Thyroid gland (tissue), 4 donors: ENCODE measurements around the gene RPL23.

ENCODE experiments used
- POLR2A ChIP-seq, 2 donors: fragments of 450-650 bp; IDR thresholded peaks; one replicate each; pipeline ENCODE4 v1.6.1; 2017; ENCODE audit warnings: antibody characterized with exemption in 2 of 2, mild to moderate bottlenecking in 2 of 2, moderate library complexity in 1 of 2
- TF ChIP-seq, protein P1 (sequence below), 6 experiments: fragments of 200-600 bp in 3 of 6; fragments of 450-650 bp in 3 of 6; sonication (generic) in 3 of 6; IDR thresholded peaks; one replicate each; pipeline ENCODE4 v1.5.1; 2016 to 2019; ENCODE audit warnings: antibody characterized with exemption in 6 of 6, mild to moderate bottlenecking in 2 of 6, inconsistent platforms in 1 of 6, moderate library complexity in 1 of 6

- TF ChIP-seq, protein P1, sequence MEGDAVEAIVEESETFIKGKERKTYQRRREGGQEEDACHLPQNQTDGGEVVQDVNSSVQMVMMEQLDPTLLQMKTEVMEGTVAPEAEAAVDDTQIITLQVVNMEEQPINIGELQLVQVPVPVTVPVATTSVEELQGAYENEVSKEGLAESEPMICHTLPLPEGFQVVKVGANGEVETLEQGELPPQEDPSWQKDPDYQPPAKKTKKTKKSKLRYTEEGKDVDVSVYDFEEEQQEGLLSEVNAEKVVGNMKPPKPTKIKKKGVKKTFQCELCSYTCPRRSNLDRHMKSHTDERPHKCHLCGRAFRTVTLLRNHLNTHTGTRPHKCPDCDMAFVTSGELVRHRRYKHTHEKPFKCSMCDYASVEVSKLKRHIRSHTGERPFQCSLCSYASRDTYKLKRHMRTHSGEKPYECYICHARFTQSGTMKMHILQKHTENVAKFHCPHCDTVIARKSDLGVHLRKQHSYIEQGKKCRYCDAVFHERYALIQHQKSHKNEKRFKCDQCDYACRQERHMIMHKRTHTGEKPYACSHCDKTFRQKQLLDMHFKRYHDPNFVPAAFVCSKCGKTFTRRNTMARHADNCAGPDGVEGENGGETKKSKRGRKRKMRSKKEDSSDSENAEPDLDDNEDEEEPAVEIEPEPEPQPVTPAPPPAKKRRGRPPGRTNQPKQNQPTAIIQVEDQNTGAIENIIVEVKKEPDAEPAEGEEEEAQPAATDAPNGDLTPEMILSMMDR (IDR thresholded peaks at IDR 0.05): no peak
- TF ChIP-seq POLR2A (IDR thresholded peaks at IDR 0.05): no peak
Observed at GRCh38 chr17:38893607-38894006, 40.1 kb upstream of the RPL23 start.
